GM03348 (cell line): ENCODE data around the gene ANKRD33B.
A peak's percentile ranks its signal among the peaks of the same experiment; 100 is the strongest.
"Not testable (repeated sequence)": the region's sequence is repeated elsewhere in the genome, so short reads cannot be mapped to it uniquely, and the experiment has no call there.

ENCODE experiments used
- DNase-seq: peaks from one replicate; pipeline ENCODE4 v3.0.0; 2012; ENCODE audit warnings: low spot score

The ANKRD33B gene

DNA sequence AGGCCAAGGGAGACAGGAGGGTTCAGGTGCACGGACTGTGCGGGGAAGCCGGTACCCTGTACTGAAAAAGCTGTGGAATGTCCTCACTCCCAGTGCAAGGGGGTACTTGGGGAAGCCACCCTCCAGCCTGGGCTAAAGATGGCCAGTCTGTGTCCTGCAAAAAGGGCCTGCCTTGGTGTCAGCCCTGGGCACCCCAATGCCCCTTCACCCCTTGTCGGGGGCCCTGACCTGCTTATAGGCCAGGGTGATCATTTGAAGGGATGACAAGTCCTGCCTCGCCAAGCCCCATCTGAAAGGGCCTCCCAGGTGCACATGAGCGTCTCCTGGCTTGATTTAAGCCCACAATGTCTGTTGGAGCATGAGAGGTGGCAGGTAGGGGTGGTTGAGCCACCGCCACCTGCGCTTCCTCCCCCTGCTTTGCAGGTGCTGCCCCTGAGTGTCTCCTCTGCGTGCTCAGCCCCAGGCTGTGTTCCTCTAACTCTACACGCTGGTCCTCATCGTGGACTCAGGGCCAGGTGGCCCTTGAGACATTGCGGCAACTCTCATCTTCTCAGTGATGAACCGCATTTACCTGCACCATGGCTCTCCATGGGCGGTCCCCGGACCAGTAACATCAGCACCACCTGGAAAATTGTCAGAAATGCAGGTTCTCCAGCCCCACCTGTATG is 97.0 kb downstream of the ANKRD33B start:
- DNase-seq: no peak

DNA sequence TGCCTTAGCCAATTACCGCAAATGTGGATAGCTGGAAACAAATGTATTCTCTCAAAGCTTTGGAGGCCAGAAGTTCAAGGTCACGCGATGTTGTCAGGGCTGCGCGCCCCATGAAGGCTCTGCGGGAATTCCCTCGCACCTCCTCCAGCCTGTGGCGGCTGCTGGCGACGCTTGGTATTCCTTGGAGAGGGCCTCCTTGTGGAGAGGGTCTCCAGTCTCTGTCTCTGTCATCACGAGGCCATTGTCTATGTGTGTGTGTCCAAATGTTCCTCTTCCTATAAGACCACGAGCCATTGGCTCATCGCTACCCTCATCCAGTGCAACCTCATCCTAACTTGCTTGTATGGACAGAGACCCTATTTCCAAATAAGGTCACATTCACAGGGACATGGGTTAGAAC is 97.5 kb downstream of the ANKRD33B start:
- DNase-seq: no peak

GRCh38 chr5:10662083-10662482 is 98.2 kb downstream of the ANKRD33B start:
- no peak for DNase-seq

GRCh38 chr5:10662661-10663488 is 99.0 kb downstream of the ANKRD33B start:
- DNase-seq: no peak

DNA sequence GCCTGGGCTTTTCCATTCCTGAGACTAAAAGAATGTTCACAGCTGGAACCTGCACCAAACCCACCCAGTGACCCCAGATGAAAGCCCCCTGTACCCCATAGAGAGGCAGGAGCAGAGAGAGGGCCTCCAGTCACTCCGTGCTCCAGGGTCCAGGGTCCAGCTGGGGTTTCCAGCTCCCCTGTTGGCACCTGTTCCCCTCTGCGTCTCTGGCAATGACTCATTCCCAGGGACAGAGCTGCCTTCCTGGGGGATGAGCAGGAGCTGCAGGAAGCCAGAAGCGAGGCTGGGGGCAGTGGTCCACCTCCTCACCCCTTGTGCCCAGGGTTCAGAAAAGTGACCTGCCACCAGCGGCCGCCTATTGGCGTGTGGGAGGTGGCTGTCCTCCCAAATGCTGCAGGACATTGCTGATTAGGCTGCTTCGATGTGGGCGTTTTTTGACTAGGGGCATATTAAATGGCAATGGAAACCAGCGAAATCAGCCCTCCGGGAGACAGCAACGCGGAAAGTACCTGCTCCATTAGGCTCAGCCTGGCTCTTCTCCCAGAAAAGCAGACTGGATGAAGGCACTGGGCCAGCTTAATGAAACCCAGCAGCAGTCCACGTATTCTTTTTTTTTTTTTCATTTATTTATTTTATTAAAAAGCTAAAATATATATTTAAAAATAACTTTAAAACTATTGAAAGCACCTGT is 99.8 kb downstream of the ANKRD33B start:
- peak; percentile 73 for DNase-seq

- not testable (repeated sequence) for DNase-seq
Observed at GRCh38 chr5:10664180-10664769, 100.4 kb downstream of the ANKRD33B start.

- no peak for DNase-seq
Observed at GRCh38 chr5:10665799-10666198, 101.9 kb downstream of the ANKRD33B start.

DNA sequence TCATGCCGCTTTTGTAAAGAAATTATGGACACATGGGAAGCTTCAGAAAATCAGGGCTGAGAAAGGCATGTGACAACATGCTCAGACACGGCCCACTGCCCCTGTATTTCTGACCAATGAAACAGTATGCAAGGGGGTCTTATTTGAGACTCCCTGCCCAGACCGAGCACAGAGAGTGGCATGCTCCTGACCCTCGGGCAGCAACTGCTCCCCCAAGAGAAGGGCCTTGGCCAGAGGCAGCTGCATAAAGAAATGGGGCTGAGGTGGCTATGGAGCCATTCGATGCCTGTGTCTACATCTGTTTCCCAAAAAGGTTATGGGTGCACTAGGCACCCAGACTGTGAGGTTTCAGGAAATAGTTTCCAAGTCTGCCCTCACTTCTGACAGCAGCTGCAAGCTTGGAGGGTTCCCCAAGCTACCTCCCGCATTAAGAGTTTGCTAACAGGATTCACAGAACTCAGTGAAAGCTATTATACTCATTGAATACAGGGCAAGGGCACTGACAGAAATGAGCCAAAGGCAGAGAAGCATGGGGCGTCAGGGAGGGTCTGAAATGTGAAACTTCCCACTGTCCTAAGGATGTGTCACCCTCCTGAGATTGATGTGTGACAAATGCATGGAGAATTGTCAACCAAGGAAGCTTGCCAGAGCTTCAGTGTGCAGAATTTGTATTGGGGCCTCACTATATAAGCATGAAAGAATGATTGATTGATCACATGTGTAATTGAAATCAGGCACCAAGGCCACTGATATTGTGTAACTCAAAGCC is 102.8 kb downstream of the ANKRD33B start:
- DNase-seq: no peak

DNA sequence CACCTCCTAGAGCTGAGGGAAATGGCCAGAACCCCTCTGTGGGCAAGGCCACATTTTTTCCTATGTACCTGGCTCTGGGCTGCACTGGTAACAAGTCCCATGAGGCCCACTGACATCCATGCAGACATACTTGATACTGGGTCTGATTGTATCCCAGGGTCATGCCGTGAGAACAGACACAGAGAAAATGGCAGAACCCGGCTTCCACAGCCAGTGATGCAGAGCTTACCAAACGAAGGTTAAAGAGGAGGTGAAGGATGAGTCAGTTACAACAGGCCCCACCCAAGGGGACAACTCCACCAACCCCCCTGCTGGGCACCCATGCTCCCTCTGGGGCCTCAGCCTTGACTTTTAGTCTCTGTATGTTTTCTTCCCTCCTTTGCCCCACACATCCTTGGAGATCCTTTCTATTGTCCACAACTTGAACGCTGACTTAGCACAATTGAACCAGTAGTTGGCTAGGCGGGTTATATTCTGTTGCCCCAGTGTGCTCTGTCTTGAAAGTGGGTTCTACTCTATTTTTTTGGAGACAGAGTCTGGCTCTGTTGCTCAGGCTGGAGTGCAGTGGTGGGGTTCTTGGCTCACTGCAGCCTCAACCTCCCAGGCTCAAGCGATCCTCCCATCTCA is 103.7 kb downstream of the ANKRD33B start:
- no peak for DNase-seq

DNA sequence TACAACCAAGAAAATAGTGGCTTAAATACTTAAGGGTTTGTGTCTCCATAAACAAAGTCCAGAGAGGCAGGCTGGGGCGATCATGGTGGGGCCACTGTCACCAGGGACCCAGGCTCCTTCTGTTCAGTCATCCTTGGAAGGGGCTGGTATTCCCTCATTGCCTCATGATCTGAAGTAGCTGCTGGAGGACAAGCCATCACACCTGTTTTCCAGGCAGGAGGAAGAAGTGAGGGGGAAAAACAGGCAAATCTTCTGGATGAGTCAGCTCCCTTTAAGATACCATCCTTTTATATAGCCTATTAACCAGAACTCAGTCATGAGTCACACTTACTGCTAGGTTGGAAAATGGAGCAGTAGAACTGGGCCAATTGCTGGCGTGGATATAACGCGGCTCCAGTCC is 104.8 kb downstream of the ANKRD33B start:
- no peak for DNase-seq

DNA sequence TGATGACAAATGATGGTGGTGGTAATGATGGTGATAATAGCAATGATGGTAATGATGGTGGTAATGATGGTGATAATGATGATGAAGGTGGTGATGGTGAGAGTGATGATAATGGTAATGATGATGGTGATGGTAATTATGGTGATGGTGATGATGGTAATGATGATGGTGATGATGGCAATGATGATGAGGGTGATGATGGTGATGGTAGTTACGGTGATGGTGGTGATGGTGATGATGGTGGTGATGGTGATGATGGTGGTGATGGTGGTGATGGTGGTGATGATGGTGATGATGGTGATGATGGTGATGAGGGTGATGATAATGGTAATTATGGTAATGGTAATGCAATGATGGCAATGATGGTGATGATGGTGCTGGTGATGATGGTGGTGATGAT is 106.1 kb downstream of the ANKRD33B start:
- DNase-seq: no peak

- no peak for DNase-seq
Observed at GRCh38 chr5:10671041-10672008, 107.5 kb downstream of the ANKRD33B start.

DNA sequence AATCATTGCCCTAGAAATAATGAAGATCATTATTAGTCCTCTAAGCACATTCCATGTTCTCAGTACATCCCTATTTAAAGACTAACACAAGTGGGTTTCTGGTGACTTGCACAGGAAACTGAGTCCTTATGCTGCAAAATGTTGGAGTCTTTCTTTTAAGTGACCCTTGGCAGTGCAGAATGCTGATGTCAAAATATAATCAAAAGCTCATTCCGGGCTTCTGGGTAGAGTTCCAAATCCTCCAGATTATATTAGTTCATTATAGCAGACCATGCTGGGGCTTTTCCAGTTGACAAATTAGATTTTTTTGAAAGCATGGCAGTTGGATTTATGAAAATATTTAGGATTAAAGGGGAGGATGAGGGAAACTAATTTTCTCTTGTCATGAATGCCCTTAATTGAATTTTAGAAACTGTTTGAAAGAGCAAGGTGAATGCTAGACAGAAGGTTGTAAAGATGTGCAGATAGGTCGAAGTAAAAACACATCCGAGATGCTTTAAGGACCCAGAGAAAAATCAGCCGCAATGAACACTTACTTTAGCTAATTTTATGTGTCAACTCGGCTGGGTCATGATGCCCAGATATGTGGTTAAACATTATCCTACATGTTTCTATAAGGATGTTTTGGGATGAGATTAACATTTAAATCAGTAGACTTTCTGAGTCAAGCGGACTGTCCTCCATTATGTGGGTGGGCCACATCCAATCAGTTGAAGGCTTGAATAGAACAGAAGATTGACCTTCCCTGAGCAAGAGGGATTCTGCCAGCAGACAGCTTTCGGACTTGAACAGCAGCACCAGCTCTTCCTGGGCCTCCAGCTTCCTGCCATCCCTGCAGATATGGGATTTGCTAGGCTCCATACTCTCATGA is 108.5 kb downstream of the ANKRD33B start:
- no peak for DNase-seq

DNA sequence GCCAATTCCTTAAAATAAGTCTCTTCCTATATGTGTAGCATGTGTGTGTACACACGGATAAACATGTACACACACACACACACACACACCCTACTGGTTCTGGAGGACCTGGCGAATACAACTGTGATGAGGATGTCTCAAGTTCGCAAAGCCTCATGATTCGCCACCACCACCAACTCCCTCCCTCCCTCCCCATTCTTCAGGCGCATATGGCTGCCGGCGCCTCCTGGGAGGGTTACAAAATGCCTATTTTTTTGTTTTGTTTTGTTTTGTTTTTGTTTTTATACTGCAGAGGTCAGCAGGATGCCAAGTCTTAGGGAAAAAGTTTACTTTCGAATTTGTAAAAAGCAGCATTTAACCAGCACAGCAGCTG is 109.1 kb downstream of the ANKRD33B start:
- no peak for DNase-seq

DNA sequence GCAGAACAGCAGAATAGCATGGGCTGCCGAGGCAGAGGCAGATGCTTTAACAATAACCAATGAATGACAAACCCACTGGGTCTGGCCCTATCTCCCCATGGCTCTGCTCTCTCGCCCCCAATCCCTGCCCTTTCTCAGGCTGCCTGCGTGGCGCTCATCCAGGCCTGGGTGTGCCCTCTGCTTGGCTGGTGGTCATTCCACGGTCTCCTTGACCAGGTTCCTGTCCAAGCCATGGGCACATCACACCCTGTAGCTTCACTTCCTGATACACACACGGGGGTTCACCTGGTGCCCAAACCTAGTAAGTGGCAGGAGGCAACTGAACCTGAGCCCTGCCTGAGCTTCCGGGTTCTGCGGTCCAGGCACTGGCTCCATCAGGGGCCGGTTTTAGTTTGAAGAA is 109.5 kb downstream of the ANKRD33B start:
- no peak for DNase-seq

DNA sequence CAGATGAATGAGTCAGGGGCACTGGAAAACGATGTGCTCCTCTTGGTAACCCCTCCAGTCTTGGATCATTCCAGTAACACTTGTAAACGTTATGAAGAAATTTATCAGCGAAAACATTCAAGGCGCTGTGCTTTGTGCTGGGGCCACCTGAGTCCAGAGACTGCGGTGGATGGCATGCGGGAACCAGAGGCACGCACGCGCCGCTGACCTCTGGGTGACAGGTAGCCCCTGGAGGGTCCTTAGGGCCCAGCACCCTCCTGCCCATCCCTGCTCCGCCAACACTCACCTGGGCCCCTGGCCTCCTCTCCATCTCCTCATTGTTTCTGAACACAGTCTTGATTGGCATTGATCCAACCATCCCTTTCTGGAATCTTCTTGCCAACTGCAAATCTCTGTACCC is 110.2 kb downstream of the ANKRD33B start:
- DNase-seq: no peak

DNA sequence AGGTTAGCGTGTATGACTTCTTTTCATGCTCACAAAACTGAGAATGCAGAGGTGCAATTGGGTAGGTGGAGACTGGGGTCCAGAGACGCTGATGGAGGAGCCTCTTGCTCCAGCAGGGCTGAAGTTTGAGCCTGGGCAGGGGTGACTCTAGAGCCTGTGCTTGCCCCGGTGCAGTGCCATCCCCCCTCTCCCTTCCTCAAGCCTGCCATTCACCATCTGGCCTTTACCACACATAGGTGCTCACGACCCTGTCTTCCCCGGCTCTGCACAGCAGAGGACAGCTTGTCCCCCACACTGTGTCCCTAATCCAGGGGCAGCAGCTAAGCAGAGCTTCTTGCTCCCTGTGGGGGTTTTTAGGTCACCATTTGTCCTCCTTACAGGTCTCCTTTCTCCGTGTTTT is 110.7 kb downstream of the ANKRD33B start:
- no peak for DNase-seq

- no peak for DNase-seq
Observed at GRCh38 chr5:10675177-10675700, 111.4 kb downstream of the ANKRD33B start.

DNA sequence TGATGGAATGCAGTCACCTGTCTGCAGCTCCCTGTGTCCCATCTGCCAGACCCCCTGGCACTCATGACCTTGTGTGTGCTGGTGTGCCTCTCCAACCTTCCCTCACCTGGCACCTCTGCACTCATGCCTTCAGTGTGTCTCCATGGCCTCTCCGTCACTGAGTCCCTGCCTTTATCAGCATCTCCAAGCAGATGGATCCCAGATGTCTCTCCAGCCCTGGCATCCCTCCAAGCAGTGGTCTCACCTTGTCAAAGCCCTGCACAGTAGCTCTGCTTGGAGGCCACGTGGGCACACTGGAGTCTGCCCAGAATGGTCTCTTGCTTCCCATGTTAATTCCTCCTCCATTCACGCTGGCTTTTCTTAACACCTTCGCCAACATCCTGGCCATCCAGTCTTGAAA is 112.4 kb downstream of the ANKRD33B start:
- DNase-seq: no peak
